Skeletal muscle cell (primary cell): ENCODE data around the gene TRIM15.

Source experiments
- DNase-seq: peaks from one replicate; pipeline ENCODE4 v3.0.0-alpha.2; 2010; ENCODE audit warnings: low read depth
- H3K4me3 ChIP-seq: 2 replicates; pipeline ENCODE4 v1.5.1; 2011; ENCODE audit warnings: low read depth, mild to moderate bottlenecking, control low read depth, low read length, moderate library complexity

TRIM15 gene

GRCh38 chr6:30143780-30144179, 19.6 kb upstream of the TRIM15 start:
- no peak overlapping the region for H3K4me3 ChIP-seq
- no peak for DNase-seq

- no peak overlapping the region for H3K4me3 ChIP-seq
- DNase-seq: no peak
Measured at GRCh38 chr6:30144811-30145210, 18.5 kb upstream of the TRIM15 start.

GRCh38 chr6:30145818-30146217, 17.5 kb upstream of the TRIM15 start:
- no peak for DNase-seq
- no peak overlapping the region for H3K4me3 ChIP-seq

- H3K4me3 ChIP-seq: no peak overlapping the region
- no peak for DNase-seq
Measured at GRCh38 chr6:30147096-30147495, 16.2 kb upstream of the TRIM15 start.

GRCh38 chr6:30149234-30149633, 14.1 kb upstream of the TRIM15 start:
- H3K4me3 ChIP-seq: no peak overlapping the region
- no peak for DNase-seq

GRCh38 chr6:30149858-30150550, 13.3 kb upstream of the TRIM15 start:
- no peak for DNase-seq
- H3K4me3 ChIP-seq: no peak overlapping the region

GRCh38 chr6:30150671-30151395, 12.5 kb upstream of the TRIM15 start:
- H3K4me3 ChIP-seq: no peak overlapping the region
- DNase-seq: no peak

- H3K4me3 ChIP-seq: no peak overlapping the region
- no peak for DNase-seq
Measured at GRCh38 chr6:30151580-30151979, 11.8 kb upstream of the TRIM15 start.

- H3K4me3 ChIP-seq: no peak overlapping the region
- DNase-seq: no peak
Measured at GRCh38 chr6:30152016-30152673, 11.2 kb upstream of the TRIM15 start.

GRCh38 chr6:30152910-30153610, 10.3 kb upstream of the TRIM15 start:
- no peak overlapping the region for H3K4me3 ChIP-seq
- DNase-seq: no peak

GRCh38 chr6:30154061-30154460, 9.3 kb upstream of the TRIM15 start:
- no peak for DNase-seq
- H3K4me3 ChIP-seq: no peak overlapping the region

GRCh38 chr6:30154709-30155519, 8.4 kb upstream of the TRIM15 start:
- DNase-seq: peak; percentile 73
- H3K4me3 ChIP-seq: no peak overlapping the region

- DNase-seq: no peak
Measured at GRCh38 chr6:30155520-30156261, 7.7 kb upstream of the TRIM15 start.

GRCh38 chr6:30156262-30156599, 7.1 kb upstream of the TRIM15 start:
- no peak overlapping the region for H3K4me3 ChIP-seq
- peak; percentile 25 for DNase-seq

More at GRCh38 chr6:30155520-30156261, 7.7 kb upstream of the TRIM15 start:
- no peak overlapping the region for H3K4me3 ChIP-seq

GRCh38 chr6:30156774-30157173, 6.6 kb upstream of the TRIM15 start:
- H3K4me3 ChIP-seq: no peak overlapping the region
- DNase-seq: no peak

GRCh38 chr6:30157581-30157980, 5.8 kb upstream of the TRIM15 start:
- H3K4me3 ChIP-seq: no peak overlapping the region
- DNase-seq: no peak

- no peak overlapping the region for H3K4me3 ChIP-seq
- no peak for DNase-seq
Measured at GRCh38 chr6:30157999-30158398, 5.3 kb upstream of the TRIM15 start.

- no peak overlapping the region for H3K4me3 ChIP-seq
- no peak for DNase-seq
Measured at GRCh38 chr6:30158475-30159040, 4.8 kb upstream of the TRIM15 start.
